Measurements from ENCODE around the gene GRIK2.

GRIK2 gene

GRCh38 chr6:101394936-101395335 is 1.4 kb downstream of the GRIK2 start:
- no peak for DNase-seq (ENCODE audit: low read depth)
- no peak overlapping the region for H3K4me3 ChIP-seq (ENCODE audit: low read depth, low read length)
- TF ChIP-seq, protein P1, sequence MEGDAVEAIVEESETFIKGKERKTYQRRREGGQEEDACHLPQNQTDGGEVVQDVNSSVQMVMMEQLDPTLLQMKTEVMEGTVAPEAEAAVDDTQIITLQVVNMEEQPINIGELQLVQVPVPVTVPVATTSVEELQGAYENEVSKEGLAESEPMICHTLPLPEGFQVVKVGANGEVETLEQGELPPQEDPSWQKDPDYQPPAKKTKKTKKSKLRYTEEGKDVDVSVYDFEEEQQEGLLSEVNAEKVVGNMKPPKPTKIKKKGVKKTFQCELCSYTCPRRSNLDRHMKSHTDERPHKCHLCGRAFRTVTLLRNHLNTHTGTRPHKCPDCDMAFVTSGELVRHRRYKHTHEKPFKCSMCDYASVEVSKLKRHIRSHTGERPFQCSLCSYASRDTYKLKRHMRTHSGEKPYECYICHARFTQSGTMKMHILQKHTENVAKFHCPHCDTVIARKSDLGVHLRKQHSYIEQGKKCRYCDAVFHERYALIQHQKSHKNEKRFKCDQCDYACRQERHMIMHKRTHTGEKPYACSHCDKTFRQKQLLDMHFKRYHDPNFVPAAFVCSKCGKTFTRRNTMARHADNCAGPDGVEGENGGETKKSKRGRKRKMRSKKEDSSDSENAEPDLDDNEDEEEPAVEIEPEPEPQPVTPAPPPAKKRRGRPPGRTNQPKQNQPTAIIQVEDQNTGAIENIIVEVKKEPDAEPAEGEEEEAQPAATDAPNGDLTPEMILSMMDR (IDR thresholded peaks at IDR 0.05; ENCODE audit: control insufficient read depth, extremely low read depth, insufficient read depth), result no peak

GRCh38 chr6:101395345-101395744 is 1.8 kb downstream of the GRIK2 start:
- DNase-seq (ENCODE audit: low read depth), result no peak
- no peak overlapping the region for H3K4me3 ChIP-seq (ENCODE audit: low read depth, low read length)
- TF ChIP-seq, protein P1 (IDR thresholded peaks at IDR 0.05; ENCODE audit: control insufficient read depth, extremely low read depth, insufficient read depth), result peak; percentile 47

DNA sequence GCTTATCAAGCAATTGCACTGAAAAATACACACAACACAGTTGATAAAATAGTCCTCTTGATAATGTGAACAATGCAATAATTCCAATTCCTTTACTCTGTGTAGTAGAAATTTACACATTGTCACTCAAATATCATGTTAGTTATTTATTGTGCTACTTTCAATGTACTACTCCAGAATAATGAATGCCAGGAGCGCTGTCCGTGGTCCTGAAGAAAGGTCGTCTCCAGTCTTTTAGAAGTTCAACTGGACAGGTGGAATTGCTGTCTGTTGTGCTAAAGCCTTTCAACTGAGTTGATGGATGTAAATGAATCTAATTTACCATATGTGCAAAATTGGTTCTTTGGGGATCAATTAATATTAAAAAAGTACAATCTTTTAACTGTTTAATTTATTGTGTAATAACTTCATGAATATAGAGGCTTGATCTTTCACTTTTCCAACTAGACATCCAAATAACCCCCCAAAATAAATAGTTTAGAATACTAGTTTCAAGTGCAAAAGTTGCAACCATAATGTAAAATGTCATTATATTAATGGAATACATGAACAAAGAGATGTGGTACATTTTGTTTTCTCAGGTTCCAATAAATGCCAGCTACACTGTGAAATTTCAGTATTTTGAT is 3.2 kb downstream of the GRIK2 start:
- DNase-seq (ENCODE audit: low read depth), result peak; percentile 71
- TF ChIP-seq, protein P1 (IDR thresholded peaks at IDR 0.05; ENCODE audit: control insufficient read depth, extremely low read depth, insufficient read depth), result no peak
- H3K4me3 ChIP-seq (ENCODE audit: low read depth, low read length), result no peak overlapping the region

DNA sequence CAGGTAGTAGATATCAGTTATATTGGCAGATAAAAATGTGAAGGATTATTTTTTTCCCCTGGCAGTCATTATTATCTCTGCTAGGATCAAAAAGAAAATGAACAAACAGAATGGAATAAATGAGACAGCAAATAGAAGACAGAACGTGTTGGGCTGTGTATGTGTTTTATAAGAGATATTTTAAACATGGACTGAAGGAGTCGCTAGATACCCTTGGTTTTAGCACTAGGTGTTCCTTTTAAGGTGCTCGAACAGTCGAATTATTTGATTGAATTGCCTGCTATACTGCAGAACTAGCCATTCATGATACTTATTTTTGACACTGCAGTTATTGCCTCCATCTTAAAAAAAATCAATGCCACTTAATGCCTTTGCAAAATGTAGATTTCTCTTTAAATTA is 3.7 kb downstream of the GRIK2 start:
- peak; percentile 54 for DNase-seq (ENCODE audit: low read depth)

GRCh38 chr6:101398716-101399615 is 5.5 kb downstream of the GRIK2 start:
- no peak for DNase-seq (ENCODE audit: low read depth)
- H3K4me3 ChIP-seq (ENCODE audit: low read depth, low read length), result no peak overlapping the region
- TF ChIP-seq, protein P1 (IDR thresholded peaks at IDR 0.05; ENCODE audit: control insufficient read depth, extremely low read depth, insufficient read depth), result no peak

More for the DNA sequence above, 3.7 kb downstream of the GRIK2 start:
- TF ChIP-seq, protein P1 (IDR thresholded peaks at IDR 0.05; ENCODE audit: control insufficient read depth, extremely low read depth, insufficient read depth), result peak; percentile 31; the same call in 1 of the 2 replicates
- H3K4me3 ChIP-seq (ENCODE audit: low read depth, low read length), result no peak overlapping the region

- TF ChIP-seq, protein P1 (IDR thresholded peaks at IDR 0.05; ENCODE audit: control insufficient read depth, extremely low read depth, insufficient read depth), result no peak
- H3K4me3 ChIP-seq (ENCODE audit: low read depth, low read length), result no peak overlapping the region
- DNase-seq (ENCODE audit: low read depth), result no peak
Measured at GRCh38 chr6:101399616-101400162, 6.2 kb downstream of the GRIK2 start.

All from LNCaP clone FGC (cell line).